ENCODE results near the gene AOX1. TPM values are rescaled to one million over a fixed set of nuclear protein-coding genes. Genes with fewer than 3 reads are reported as not detected.

AOX1 gene
- total and polyA plus RNA-seq, 9 of the 15 experiments (the other 6 are each of a cell fraction or from before 2014, with no cell fraction given), result 0.10 to 0.55 (median 0.20) TPM; not detected in 6

GRCh38 chr2:200670313-200670712 is 84.5 kb downstream of the AOX1 start (continued):
- TF ChIP-seq HDAC2 (IDR thresholded peaks at IDR 0.05) (no peak), PHF8 (IDR thresholded peaks at IDR 0.05; ENCODE audit: borderline replicate concordance, low read length) (no peak), ZNF316 (IDR thresholded peaks at IDR 0.05) (no peak)

- no peaks in the 10 kb centered on the region for H3K36me3 ChIP-seq (ENCODE audit: control insufficient read depth, insufficient read depth, low read length)
- ChIA-PET POLR2A (no interaction called here), CTCF (ENCODE audit: low intra/inter-chr PET ratio) (interaction anchor here (0.9 kb wide), 1 partner anchor 95 kb away, joined by 3 read pairs; no protein-coding TSS in a partner anchor)
- H3K9me3 ChIP-seq (replicated peaks; ENCODE audit: control insufficient read depth, insufficient read depth, low read depth, low read length), result no peaks in the 10 kb centered on the region
- DNase-seq (ENCODE audit: extremely low read depth in 1 of 4, low spot score in 3 of 4), result no peak
- no peak overlapping the region for H3K9ac ChIP-seq (ENCODE audit: insufficient read depth in 1 of 2, low read depth in 2 of 2, low read length in 2 of 2)
- H2AFZ ChIP-seq (ENCODE audit: low read depth, low read length), result no peak overlapping the region
- H3K4me3 ChIP-seq, result no peak overlapping the region
- H3K4me1 ChIP-seq (replicated peaks in 1 of 2; ENCODE audit: control insufficient read depth in 2 of 2, insufficient read depth in 2 of 2, low read length in 2 of 2), result peaks cover 0 to 7% of the 10 kb centered on the region in 2 experiments; a peak in 2 of 5 replicates
- no peaks in the 10 kb centered on the region for H3K79me2 ChIP-seq (ENCODE audit: control insufficient read depth, insufficient read depth, low read length)
- no TSS peak for BruUV-seq (replicated peaks)
- no peak overlapping the region for H3K4me2 ChIP-seq (ENCODE audit: insufficient read depth, low read length)
- WGBS (ENCODE audit: insufficient coverage, low coverage, missing lambda C conversion rate), result 0% methylated on average over 1 of the region's 1 CpG
- FAIRE-seq, result no peak
- no peak for ATAC-seq
- H3K27ac ChIP-seq (ENCODE audit: extremely low read depth, low read depth, low read length), result no peak overlapping the region
- in situ Hi-C loops (cut with MboI), result no loop called here
- no peaks in the 10 kb centered on the region for H4K20me1 ChIP-seq (replicated peaks; ENCODE audit: control insufficient read depth, insufficient read depth, low read length)
- no peaks in the 10 kb centered on the region for H3K9me1 ChIP-seq (ENCODE audit: control insufficient read depth, insufficient read depth, low read length)
- intact Hi-C loops (cut with micrococcal nuclease), result no loop called here
- H3K27me3 ChIP-seq (ENCODE audit: control insufficient read depth in 2 of 2, insufficient read depth in 2 of 2, low read length in 2 of 2), result peaks cover 0 to 21% of the 10 kb centered on the region in 2 experiments; a peak in 2 of 5 replicates
- TF ChIP-seq ZNF584 (CRISPR knock-in tag; IDR thresholded peaks at IDR 0.05; ENCODE audit: low read depth) (no peak), FOXP1 (CRISPR knock-in tag; IDR thresholded peaks at IDR 0.05) (no peak), BACH1 (tag; IDR thresholded peaks at IDR 0.05) (no peak), HDAC6 (IDR thresholded peaks at IDR 0.05; ENCODE audit: low read depth, low read length) (no peak), ZNF707 (CRISPR knock-in tag; conservative IDR thresholded peaks at IDR 0.05) (no peak), KAT8 (IDR thresholded peaks at IDR 0.05; ENCODE audit: low read depth) (no peak), ZBTB1 (CRISPR knock-in tag; IDR thresholded peaks at IDR 0.05; ENCODE audit: borderline replicate concordance, low read depth) (no peak), NFE2L1 (tag; IDR thresholded peaks at IDR 0.05; ENCODE audit: borderline replicate concordance, low read depth) (no peak), TSHZ1 (CRISPR knock-in tag; IDR thresholded peaks at IDR 0.05) (no peak), CEBPB (tag; IDR thresholded peaks at IDR 0.05) (no peak), ZNF41 (CRISPR knock-in tag; conservative IDR thresholded peaks at IDR 0.05) (no peak), ZBTB43 (CRISPR knock-in tag; IDR thresholded peaks at IDR 0.05) (no peak), ZNF224 (CRISPR knock-in tag; IDR thresholded peaks at IDR 0.05) (no peak), ZSCAN29 (IDR thresholded peaks at IDR 0.05) (no peak), RBM39 (optimal IDR thresholded peaks at IDR 0.05; ENCODE audit: low read depth, low read length) (no peak), BMI1 (IDR thresholded peaks at IDR 0.05; ENCODE audit: low read length) (no peak)
Observed at GRCh38 chr2:200670751-200671150, 84.9 kb downstream of the AOX1 start.

All from K562 (cell line).